22Rv1 (cell line): ENCODE data around the gene ETS1.

Experiments
- H3K27ac ChIP-seq: fragments of 450-650 bp; 2 replicates; pipeline ENCODE4 v1.5.1; 2017
- ZFX ChIP-seq: fragments of 450-650 bp; IDR thresholded peaks from 2 replicates; pipeline ENCODE4 v1.6.1; 2017; ENCODE audit warnings: antibody characterized with exemption, borderline replicate concordance
- TF ChIP-seq, protein P1 (sequence below): fragments of 450-650 bp; IDR thresholded peaks from 2 replicates; pipeline ENCODE4 v1.5.1; 2017; ENCODE audit warnings: mild to moderate bottlenecking

ETS1 gene

DNA sequence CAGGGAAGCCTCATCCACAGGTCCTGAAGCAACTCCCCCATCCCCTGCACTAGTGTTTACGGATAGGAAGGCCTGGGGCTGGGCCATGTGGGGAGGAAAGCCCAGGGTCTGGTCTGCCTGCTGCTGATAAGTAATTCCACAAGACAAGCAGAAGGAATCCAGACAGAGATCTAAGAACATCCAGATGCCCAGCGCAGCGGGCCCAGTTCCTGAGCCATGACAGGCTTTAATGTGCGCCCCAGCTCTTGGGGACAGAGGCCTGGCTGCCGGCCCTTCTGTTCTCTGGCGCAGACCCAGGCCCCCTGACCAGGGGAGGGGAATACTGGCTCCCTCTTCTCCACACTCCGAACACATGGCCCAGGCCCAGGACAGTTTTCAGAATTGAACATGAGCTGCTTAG is 28.8 kb upstream of the ETS1 start:
- no peak for TF ChIP-seq ZFX
- TF ChIP-seq, protein P1, sequence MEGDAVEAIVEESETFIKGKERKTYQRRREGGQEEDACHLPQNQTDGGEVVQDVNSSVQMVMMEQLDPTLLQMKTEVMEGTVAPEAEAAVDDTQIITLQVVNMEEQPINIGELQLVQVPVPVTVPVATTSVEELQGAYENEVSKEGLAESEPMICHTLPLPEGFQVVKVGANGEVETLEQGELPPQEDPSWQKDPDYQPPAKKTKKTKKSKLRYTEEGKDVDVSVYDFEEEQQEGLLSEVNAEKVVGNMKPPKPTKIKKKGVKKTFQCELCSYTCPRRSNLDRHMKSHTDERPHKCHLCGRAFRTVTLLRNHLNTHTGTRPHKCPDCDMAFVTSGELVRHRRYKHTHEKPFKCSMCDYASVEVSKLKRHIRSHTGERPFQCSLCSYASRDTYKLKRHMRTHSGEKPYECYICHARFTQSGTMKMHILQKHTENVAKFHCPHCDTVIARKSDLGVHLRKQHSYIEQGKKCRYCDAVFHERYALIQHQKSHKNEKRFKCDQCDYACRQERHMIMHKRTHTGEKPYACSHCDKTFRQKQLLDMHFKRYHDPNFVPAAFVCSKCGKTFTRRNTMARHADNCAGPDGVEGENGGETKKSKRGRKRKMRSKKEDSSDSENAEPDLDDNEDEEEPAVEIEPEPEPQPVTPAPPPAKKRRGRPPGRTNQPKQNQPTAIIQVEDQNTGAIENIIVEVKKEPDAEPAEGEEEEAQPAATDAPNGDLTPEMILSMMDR = no peak
- H3K27ac ChIP-seq = no peak overlapping the region

DNA sequence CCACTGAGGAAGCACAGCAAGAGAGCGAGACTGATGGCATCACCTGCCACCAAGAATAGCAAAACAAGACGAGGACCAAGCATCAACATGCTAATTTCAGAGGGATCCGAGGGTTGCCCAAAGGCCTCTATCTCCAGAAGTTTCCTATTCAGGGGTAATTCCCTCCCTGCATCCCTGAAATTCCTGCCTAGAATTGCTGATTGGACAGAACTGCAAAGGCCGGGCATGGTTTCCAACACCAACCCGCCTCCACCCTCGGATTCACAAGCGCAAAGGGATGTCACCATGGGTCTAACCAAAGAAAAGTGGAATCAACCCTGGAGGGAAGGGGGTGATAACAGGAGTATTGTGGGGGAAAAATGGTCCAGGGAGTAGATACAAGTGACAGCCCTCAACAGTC is 28.3 kb upstream of the ETS1 start:
- H3K27ac ChIP-seq = no peak overlapping the region
- no peak for TF ChIP-seq ZFX
- TF ChIP-seq, protein P1 = no peak

DNA sequence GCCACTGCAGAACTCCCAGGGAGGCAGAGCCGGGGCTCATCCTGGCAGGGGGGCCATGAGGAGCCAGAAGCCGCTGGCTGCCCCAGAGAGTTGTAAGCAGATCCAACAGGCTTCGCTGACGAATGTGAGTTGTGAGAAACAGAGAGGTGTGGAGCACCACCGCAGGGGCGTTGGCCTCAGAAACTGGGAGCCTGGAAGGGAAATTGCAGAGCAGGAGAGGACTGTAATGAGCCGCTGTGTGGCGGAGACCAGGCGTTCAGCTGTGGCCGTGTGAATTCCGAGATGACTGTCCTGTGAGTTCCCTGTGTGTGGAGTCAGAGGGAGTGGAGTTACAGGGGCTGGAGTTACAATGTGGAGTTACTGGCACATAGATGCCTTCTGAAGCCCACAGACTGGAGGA is 27.7 kb upstream of the ETS1 start:
- no peak overlapping the region for H3K27ac ChIP-seq
- no peak for TF ChIP-seq ZFX
- TF ChIP-seq, protein P1 = no peak

DNA sequence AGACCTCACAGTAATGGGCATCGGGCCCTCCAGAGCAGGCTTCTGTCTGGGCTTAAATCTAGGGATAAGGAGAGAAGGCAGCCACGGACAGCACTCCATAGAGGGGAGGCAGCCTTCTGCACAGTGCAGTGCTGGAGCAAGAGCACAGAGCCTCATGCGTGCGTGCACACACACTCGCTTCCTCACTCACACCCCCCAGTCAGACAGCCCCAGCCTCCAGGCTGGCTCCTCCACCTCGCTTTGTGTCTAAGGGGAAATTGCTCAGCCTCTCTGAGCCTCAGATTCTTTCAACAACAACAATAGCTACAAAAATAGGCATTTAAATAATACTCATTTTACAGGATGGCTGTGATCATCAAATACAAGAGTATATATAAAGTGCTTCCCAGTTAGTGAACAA is 26.7 kb upstream of the ETS1 start:
- no peak overlapping the region for H3K27ac ChIP-seq
- TF ChIP-seq, protein P1 = no peak
- TF ChIP-seq ZFX = no peak

DNA sequence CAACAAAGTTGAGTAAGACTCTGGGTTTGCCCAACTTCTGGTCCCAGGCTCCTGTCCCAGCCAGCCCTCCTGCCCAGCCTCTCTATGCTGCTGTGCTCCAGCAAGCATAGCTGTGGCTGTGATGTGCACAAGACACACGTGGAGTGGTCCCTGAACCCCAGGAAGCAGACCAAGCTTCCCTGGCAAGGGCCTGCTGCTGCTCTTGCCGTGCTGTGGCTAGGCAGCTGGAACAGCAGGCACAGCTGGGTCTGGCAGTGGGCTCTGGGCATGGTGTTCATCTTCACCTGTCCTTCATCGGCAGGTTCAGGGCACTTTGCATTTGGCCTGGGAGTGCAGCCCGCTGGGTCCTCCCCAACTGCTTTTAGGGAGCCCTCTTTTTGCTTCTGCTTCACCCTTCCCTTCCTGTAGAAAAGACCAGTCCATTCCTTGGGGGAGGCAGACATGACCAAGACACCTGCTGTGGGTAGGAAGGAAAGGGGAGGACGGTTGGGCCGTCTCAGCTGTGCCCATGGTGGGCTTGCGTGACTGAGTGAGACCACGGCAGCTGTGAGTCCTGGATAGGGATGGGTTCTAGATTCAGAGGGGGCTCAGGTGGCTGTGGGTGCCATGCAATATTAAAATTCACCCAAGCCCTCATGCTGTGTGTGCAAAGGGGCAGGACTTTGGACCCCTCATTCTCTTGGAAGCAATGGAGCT is 26.1 kb upstream of the ETS1 start:
- TF ChIP-seq, protein P1 = no peak
- TF ChIP-seq ZFX = no peak
- no peak overlapping the region for H3K27ac ChIP-seq

DNA sequence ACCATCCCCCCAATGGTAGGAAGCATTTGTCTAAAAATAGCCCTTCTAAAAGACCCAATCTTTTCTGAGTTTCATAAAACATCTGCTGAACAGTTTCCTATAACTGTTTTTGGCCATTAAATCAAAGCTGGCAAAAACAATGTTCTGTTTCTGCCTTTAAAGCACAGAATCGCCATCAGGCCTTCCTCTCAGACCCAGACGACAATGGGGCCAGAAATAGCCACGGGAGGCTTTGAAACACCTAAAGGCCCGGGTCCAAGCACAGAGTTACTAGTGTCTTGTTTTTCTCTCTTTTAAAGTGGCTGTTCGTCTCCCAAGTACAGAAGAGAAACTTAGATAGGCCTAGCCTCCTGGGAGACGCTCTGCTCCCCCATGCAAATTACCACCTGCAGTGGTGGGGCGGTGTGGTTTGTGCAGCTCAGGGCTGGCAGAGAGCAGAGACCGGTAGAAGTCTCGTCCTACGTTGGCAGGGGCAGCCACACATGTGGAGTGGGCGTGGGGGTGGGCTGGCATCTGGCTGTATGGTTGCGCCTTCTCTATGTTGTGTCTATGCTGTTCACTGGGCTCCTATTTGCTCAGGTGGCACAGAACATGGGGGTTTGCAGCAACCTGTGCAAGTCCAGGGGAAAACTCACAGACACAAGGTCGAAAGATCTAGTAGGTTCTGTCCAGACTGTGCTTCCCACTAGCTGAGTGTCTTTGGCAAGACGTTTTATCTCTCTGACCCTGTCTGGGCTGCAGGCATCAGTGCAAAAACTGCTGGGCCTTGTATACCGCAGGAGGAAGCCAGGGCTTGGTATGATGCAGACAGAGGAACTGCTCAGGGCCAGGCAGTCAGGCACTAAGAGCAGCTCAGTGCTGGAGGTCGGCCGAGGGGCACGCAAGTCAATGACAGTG is 23.6 kb upstream of the ETS1 start:
- no peak for TF ChIP-seq ZFX
- TF ChIP-seq, protein P1 = no peak
- H3K27ac ChIP-seq = no peak overlapping the region

DNA sequence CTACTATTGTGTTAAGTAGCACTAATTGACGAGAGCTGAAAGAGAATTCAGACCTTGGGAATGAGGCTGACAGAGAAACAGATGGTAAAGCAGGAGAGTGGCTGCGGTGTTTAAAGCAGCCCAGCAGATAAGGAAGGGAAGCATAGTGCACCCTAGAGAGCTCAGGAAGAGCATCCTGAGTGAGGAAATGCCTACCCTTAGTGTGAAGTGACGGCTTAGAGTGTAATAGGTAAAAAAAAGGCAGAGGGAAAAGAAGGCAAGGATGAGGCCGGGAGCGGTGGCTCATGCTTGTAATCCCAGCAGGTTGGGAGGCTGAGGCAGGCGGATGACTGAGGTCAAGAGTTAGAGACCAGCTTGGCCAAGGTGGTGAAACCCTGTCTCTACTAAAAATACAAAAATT is 22.4 kb upstream of the ETS1 start:
- H3K27ac ChIP-seq = no peak overlapping the region
- no peak for TF ChIP-seq ZFX
- TF ChIP-seq, protein P1 = no peak
